SHP77 (cell line): ENCODE data around the gene CEL.
"Not testable (repeated sequence)": the region's sequence is repeated elsewhere in the genome, so short reads cannot be mapped to it uniquely, and the experiment has no call there.

Experiments
- DNase-seq, 2 experiments: peaks; one replicate each; lab custom pipeline; 2025; lab: John Stamatoyannopoulos, UW

CEL gene

GRCh38 chr9:133061764-133062145 lies at the start of gene CEL:
TSS of gene CEL (plus strand) at chr9:133061981. CDS start at chr9:133062003, 22 bp downstream.
- DNase-seq = not testable (repeated sequence)

- DNase-seq = no peak
Observed at GRCh38 chr9:133014696-133015095, 47.1 kb upstream of the CEL start.

GRCh38 chr9:133023117-133023890 lies 38.5 kb upstream of the CEL start:
- DNase-seq = peak in 1 of 2 experiments; percentile 63

- DNase-seq = no peak
Observed at GRCh38 chr9:133026426-133026825, 35.4 kb upstream of the CEL start.

GRCh38 chr9:133027134-133027533 lies 34.6 kb upstream of the CEL start:
- peak; percentile 27 to 42 for DNase-seq

GRCh38 chr9:133028221-133028620 lies 33.6 kb upstream of the CEL start:
- DNase-seq = no peak

- no peak for DNase-seq
Observed at GRCh38 chr9:133029994-133030316, 31.8 kb upstream of the CEL start.

- peak; percentile 99 for DNase-seq
Observed at GRCh38 chr9:133030317-133031129, 31.3 kb upstream of the CEL start, which contains the start of gene GTF3C5. TSS of gene GTF3C5 (plus strand) at chr9:133030997. CDS start at chr9:133031012, 15 bp downstream.

GRCh38 chr9:133031130-133031422 lies 30.7 kb upstream of the CEL start:
- DNase-seq = no peak

- no peak for DNase-seq
Observed at GRCh38 chr9:133031496-133031911, 30.3 kb upstream of the CEL start.

- DNase-seq = no peak
Observed at GRCh38 chr9:133032171-133032570, 29.6 kb upstream of the CEL start.

GRCh38 chr9:133035669-133036068 lies 26.1 kb upstream of the CEL start:
- DNase-seq = no peak

GRCh38 chr9:133037775-133038515 lies 23.8 kb upstream of the CEL start:
- no peak for DNase-seq

- DNase-seq = peak in 1 of 2 experiments; percentile 46
Observed at GRCh38 chr9:133040892-133041479, 20.8 kb upstream of the CEL start.

GRCh38 chr9:133041958-133042357 lies 19.8 kb upstream of the CEL start:
- DNase-seq = no peak

GRCh38 chr9:133042676-133043075 lies 19.1 kb upstream of the CEL start:
- DNase-seq = no peak

- no peak for DNase-seq
Observed at GRCh38 chr9:133043449-133044035, 18.2 kb upstream of the CEL start.

GRCh38 chr9:133044125-133044524 lies 17.7 kb upstream of the CEL start:
- no peak for DNase-seq

- no peak for DNase-seq
Observed at GRCh38 chr9:133044661-133045060, 17.1 kb upstream of the CEL start.

GRCh38 chr9:133045132-133045531 lies 16.6 kb upstream of the CEL start:
- no peak for DNase-seq

- DNase-seq = no peak
Observed at GRCh38 chr9:133046196-133046899, 15.4 kb upstream of the CEL start.
